HepG2 (cell line): ENCODE measurements around the gene NAT9. TPM values are rescaled to one million over a fixed set of nuclear protein-coding genes. Genes with fewer than 3 reads are reported as not detected.

Experiments
- ATAC-seq: fragments of 200-7000 bp; cut with Tn5 transposase; 3 replicates; pipeline ENCODE4 v1.9.1; 2020; ENCODE audit warnings: mild to moderate bottlenecking, moderate library complexity
- BruUV-seq: library from RNA; stranded (reverse); fragments of 400-500 nt; replicated peaks from 2 replicates; lab custom pipeline; 2021; lab: Mats Ljungman, UMichigan
- CTCF ChIA-PET: fragments of 300-600 bp; formaldehyde crosslinking; extraction: SDS; loops from one replicate; lab custom pipeline; 2021; ENCODE audit warnings: low total read pairs, inconsistent platforms, low intra/inter-chr PET ratio; lab: Yijun Ruan, JAX
- POLR2A ChIA-PET: fragments of 350-600 bp; sonication (Branson Sonifier 250); formaldehyde crosslinking; loops from one replicate; lab custom pipeline; 2020; ENCODE audit warnings: antibody characterized with exemption, inconsistent platforms; lab: Yijun Ruan, JAX
- DNase-seq: peaks from one replicate; pipeline ENCODE4 v3.0.0-alpha.2; 2015; ENCODE audit warnings: low spot score
- FAIRE-seq: peaks from 3 replicates; lab custom pipeline; 2011; peaks lifted over from hg19 to GRCh38; lab: Jason Lieb, UNC
- H2AFZ ChIP-seq: one replicate; pipeline ENCODE4 v1.6.1; 2011; ENCODE audit warnings: low read length, inconsistent platforms
- H3K27ac ChIP-seq: fragments of 300-600 bp; 3 replicates; pipeline ENCODE4 v1.8.0; 2011; ENCODE audit warnings: mixed run types, mild to moderate bottlenecking, mixed read lengths, low read length, inconsistent platforms; ENCODE audit not compliant: insufficient read depth; ENCODE audit errors: extremely low read length
- H3K27me3 ChIP-seq, 2 experiments: fragments of 200-600 bp in 1 of 2; 2 replicates in 1 of 2; 3 replicates in 1 of 2; pipeline versions ENCODE4 v1.6.0 to v1.8.0; 2011; ENCODE audit warnings: low read length in 2 of 2, mild to moderate bottlenecking in 2 of 2, moderate library complexity in 2 of 2, inconsistent platforms in 1 of 2; ENCODE audit not compliant: insufficient read depth in 2 of 2, control insufficient read depth in 1 of 2
- H3K36me3 ChIP-seq, 2 experiments: fragments of 200-600 bp in 1 of 2; replicated peaks in 1 of 2; 2 replicates in 1 of 2; 3 replicates in 1 of 2; pipeline versions ENCODE4 v1.5.1 to v1.8.0; 2011; ENCODE audit warnings: low read length in 2 of 2, inconsistent platforms in 1 of 2; ENCODE audit not compliant: insufficient read depth in 2 of 2, control insufficient read depth in 1 of 2
- H3K4me1 ChIP-seq: 2 replicates; pipeline ENCODE4 v1.5.1; 2012; ENCODE audit warnings: low read length, inconsistent platforms; ENCODE audit not compliant: insufficient read depth
- H3K4me2 ChIP-seq: 2 replicates; pipeline ENCODE4 v1.6.0; 2011; ENCODE audit warnings: low read depth, low read length, inconsistent platforms
- H3K4me3 ChIP-seq, 3 experiments: fragments of 200-600 bp in 1 of 3; sonication (generic), shearing (Covaris generic) in 1 of 3; replicated peaks in 1 of 3; 2 replicates each; pipeline ENCODE4 v1.5.1; 2011 to 2016; ENCODE audit warnings: low read length in 3 of 3, inconsistent platforms in 2 of 3, low read depth in 2 of 3, mild to moderate bottlenecking in 2 of 3, control low read depth in 1 of 3, mixed read lengths in 1 of 3; ENCODE audit not compliant: insufficient read depth in 1 of 3
- H3K79me2 ChIP-seq: one replicate; pipeline ENCODE4 v1.6.1; 2011; ENCODE audit warnings: low read length, inconsistent platforms; ENCODE audit not compliant: insufficient read depth
- H3K9ac ChIP-seq: 2 replicates; pipeline ENCODE4 v1.6.0; 2011; ENCODE audit warnings: mild to moderate bottlenecking, low read depth, low read length, inconsistent platforms; ENCODE audit not compliant: insufficient read depth
- H3K9me3 ChIP-seq: 2 replicates; pipeline ENCODE4 v1.5.1; 2012; ENCODE audit warnings: mild to moderate bottlenecking, low read length
- H4K20me1 ChIP-seq: 2 replicates; pipeline ENCODE4 v1.6.0; 2011; ENCODE audit warnings: inconsistent platforms, mild to moderate bottlenecking, low read length, moderate library complexity; ENCODE audit not compliant: insufficient read depth
- ATF7-NPFF ChIP-seq: sonication (generic); formaldehyde crosslinking; IDR thresholded peaks from 2 replicates; pipeline ENCODE4 v1.8.1; 2023; ENCODE audit warnings: mild to moderate bottlenecking, low read depth, missing genetic modification reagents, moderate library complexity
- CBX5 ChIP-seq: sonication (generic); formaldehyde crosslinking; IDR thresholded peaks from 2 replicates; pipeline ENCODE4 v1.4.0; 2020; ENCODE audit warnings: missing genetic modification reagents, borderline replicate concordance
- NFE2 ChIP-seq: sonication (generic); formaldehyde crosslinking; IDR thresholded peaks from 2 replicates; pipeline ENCODE4 v1.4.0; 2020; ENCODE audit warnings: missing genetic modification reagents
- ZNF33A ChIP-seq: sonication (generic); formaldehyde crosslinking; IDR thresholded peaks from 2 replicates; pipeline ENCODE4 v1.5.1; 2020; ENCODE audit warnings: missing genetic modification reagents, mild to moderate bottlenecking, moderate library complexity, borderline replicate concordance
- ZNF558 ChIP-seq: sonication (generic); formaldehyde crosslinking; IDR thresholded peaks from 2 replicates; pipeline ENCODE4 v1.9.0; 2022; ENCODE audit warnings: mild to moderate bottlenecking, missing genetic modification reagents, borderline replicate concordance
- ZNF776 ChIP-seq: sonication (generic); formaldehyde crosslinking; IDR thresholded peaks from 2 replicates; pipeline ENCODE4 v1.4.0; 2020; ENCODE audit warnings: mild to moderate bottlenecking, missing genetic modification reagents
- ZSCAN30 ChIP-seq: sonication (generic); formaldehyde crosslinking; IDR thresholded peaks from 2 replicates; pipeline ENCODE4 v1.5.0; 2020; ENCODE audit warnings: mild to moderate bottlenecking, missing genetic modification reagents
- WGBS: methylation state at CpG from one replicate; pipeline ENCODE4 v1.1.6; 2017; ENCODE audit warnings: low lambda C conversion rate; 5-methylcytosine and 5-hydroxymethylcytosine counted together
- in situ Hi-C: cut with HindIII; loops from 2 replicates; pipeline ENCODE4 v1.10.0; 2017; ENCODE audit warnings: low pct_unique_long_range_greater_than_20kb; ENCODE audit not compliant: extremely low pct_ligation_motif_present
- intact Hi-C: fragments of 100-400 bp; cut with micrococcal nuclease; formaldehyde crosslinking; loops from one replicate; pipeline ENCODE4 v1.10.0; 2022; ENCODE audit not compliant: unreplicated experiment
- polyA plus RNA-seq, 8 experiments: library from polyadenylated mRNA; depleted of rRNA in 3 of 8; stranded (reverse) in 7 of 8; unstranded in 1 of 8; fragments of >200 nt; fragmentation: Illumina TruSeq in 4 of 8; extraction: Trizol in 4 of 8; gene quantifications; 2 replicates each; pipeline versions ENCODE4 v1.2.1 to v1.2.3, GENCODE V29; 2011 to 2016; ENCODE audit warnings: low read depth in 4 of 8, missing spikeins in 1 of 8, mixed read lengths in 1 of 8; ENCODE audit not compliant: insufficient read depth in 1 of 8
- total RNA-seq, 5 experiments: library from RNA; depleted of rRNA; stranded (reverse); fragments of >200 nt; fragmentation: Illumina TruSeq; extraction: Trizol; gene quantifications; 2 replicates each; pipeline ENCODE4 v1.2.3, GENCODE V29; 2016; ENCODE audit warnings: low read depth in 1 of 5
- TF ChIP-seq, protein P1 (sequence below): sonication (generic); formaldehyde crosslinking; IDR thresholded peaks from 2 replicates; pipeline ENCODE4 v1.5.0; 2020; ENCODE audit warnings: missing genetic modification reagents
- TF ChIP-seq, protein P2 (sequence below): sonication (generic); formaldehyde crosslinking; IDR thresholded peaks from 2 replicates; pipeline ENCODE4 v1.5.1; 2020; ENCODE audit warnings: mild to moderate bottlenecking, missing genetic modification reagents, moderate library complexity

NAT9 gene
- total and polyA plus RNA-seq, 2 of the 13 experiments (the other 11 are each of a cell fraction or from before 2014, with no cell fraction given) = 39.7 to 44.2 TPM

DNA sequence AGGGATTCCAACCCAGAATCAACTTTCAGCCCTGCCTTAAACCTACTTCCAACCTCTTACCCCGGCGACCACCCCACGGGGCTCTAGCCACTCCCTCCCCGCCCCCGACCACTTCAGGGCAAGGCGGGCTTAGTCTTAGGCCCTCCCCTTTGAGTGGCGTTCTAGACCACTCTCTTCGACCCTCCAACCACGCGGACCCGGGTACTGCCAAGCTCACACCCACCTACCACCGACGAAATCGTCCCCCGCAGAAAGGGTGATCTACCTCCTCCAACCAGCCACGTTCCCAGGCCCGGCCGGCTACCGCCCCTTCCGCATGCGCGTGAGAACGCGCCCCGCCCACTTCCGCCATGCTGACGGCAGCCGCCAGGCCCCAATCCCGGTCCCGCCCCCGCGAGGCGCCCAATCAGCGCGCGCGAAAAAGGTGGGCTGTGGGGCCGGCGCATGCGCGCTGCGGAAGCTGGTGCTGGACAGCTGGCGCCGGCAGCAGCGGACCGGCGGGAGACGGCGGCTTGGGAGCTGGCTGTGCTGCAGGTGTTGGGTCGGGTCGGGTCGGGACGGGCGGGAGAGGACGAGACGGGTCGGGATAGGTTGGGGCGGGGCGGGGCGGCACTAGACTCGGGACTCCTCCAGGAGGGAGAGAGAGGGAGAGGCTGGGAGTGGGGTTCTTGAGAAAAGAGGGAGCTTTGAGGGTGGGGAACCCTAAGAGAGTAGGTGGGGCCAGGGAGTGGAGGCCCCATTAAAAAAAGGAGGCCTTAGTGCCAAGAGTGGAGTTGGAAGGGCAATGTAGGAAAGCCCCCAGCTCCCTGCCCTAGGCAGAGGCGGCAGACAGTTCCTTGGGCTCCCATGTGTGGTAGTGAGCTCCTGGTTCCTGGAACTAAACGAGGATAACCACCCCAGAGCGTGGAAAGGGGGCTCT is at the start of gene NAT9 (continued):
- peak; percentile 50; the same call in 1 of the 2 replicates for TF ChIP-seq ZNF558
- TF ChIP-seq ATF7-NPFF (CRISPR knock-in tag) = peak; percentile 80
- TF ChIP-seq, protein P1, sequence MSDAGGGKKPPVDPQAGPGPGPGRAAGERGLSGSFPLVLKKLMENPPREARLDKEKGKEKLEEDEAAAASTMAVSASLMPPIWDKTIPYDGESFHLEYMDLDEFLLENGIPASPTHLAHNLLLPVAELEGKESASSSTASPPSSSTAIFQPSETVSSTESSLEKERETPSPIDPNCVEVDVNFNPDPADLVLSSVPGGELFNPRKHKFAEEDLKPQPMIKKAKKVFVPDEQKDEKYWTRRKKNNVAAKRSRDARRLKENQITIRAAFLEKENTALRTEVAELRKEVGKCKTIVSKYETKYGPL (CRISPR knock-in tag) = no peak
- TF ChIP-seq NFE2 (CRISPR knock-in tag) = no peak; the same call in 1 of the 2 replicates
- no peak for TF ChIP-seq ZNF33A

DNA sequence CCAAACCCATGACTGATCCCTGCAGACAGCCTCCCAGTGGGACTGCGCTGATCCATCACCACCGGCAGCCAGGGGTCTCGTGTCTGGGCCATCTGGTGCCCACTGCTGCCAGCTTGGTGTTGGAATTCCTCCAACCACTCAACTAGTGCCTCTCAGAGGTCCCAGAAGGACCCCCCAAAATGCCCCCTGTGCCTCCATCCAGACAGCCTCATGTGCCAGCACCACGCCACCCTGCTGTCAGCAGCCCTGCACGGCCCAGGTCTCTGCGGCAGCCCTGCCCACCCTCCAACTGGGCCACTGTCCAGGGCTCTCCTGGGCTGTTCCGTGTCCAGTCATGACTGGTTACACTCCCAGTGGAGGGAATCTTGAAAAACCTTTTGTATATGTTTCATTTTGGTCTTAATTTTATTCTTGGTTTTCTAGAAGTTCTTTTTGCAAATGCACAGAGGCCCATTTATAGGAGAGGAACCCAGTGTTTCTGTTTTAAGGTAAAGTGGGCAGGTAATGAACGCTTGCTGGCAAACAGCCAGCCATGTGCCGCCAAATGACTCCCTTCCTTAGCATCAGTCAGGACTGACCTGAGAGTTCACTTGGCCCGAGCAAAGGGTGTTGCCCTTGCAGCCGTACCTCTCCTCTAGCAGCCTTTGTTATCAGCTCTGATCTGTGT is 48.9 kb upstream of the NAT9 start:
- no peaks in the 10 kb centered on the region for H3K79me2 ChIP-seq
- ChIA-PET CTCF (no interaction called here), POLR2A (no interaction called here)
- intact Hi-C loops (no loop called here), in situ Hi-C loops (no loop called here)
- H3K27me3 ChIP-seq = no peaks in the 10 kb centered on the region
- no peaks in the 10 kb centered on the region for H4K20me1 ChIP-seq
- H2AFZ ChIP-seq = no peak overlapping the region
- ATAC-seq (no peak), DNase-seq (no peak), FAIRE-seq (no peak)
- peaks cover 2 to 4% of the 10 kb centered on the region in 2 experiments; a peak in 2 of 5 replicates for H3K36me3 ChIP-seq
- 92% methylated on average over 10 of the region's 11 CpGs for WGBS
- no peak overlapping the region for H3K4me3 ChIP-seq
- no peak overlapping the region for H3K4me2 ChIP-seq
- H3K4me1 ChIP-seq = no peaks in the 10 kb centered on the region
- TF ChIP-seq ZNF776 (CRISPR knock-in tag) (no peak), ZSCAN30 (CRISPR knock-in tag) (no peak), CBX5 (CRISPR knock-in tag) (no peak)
- TF ChIP-seq, protein P2, sequence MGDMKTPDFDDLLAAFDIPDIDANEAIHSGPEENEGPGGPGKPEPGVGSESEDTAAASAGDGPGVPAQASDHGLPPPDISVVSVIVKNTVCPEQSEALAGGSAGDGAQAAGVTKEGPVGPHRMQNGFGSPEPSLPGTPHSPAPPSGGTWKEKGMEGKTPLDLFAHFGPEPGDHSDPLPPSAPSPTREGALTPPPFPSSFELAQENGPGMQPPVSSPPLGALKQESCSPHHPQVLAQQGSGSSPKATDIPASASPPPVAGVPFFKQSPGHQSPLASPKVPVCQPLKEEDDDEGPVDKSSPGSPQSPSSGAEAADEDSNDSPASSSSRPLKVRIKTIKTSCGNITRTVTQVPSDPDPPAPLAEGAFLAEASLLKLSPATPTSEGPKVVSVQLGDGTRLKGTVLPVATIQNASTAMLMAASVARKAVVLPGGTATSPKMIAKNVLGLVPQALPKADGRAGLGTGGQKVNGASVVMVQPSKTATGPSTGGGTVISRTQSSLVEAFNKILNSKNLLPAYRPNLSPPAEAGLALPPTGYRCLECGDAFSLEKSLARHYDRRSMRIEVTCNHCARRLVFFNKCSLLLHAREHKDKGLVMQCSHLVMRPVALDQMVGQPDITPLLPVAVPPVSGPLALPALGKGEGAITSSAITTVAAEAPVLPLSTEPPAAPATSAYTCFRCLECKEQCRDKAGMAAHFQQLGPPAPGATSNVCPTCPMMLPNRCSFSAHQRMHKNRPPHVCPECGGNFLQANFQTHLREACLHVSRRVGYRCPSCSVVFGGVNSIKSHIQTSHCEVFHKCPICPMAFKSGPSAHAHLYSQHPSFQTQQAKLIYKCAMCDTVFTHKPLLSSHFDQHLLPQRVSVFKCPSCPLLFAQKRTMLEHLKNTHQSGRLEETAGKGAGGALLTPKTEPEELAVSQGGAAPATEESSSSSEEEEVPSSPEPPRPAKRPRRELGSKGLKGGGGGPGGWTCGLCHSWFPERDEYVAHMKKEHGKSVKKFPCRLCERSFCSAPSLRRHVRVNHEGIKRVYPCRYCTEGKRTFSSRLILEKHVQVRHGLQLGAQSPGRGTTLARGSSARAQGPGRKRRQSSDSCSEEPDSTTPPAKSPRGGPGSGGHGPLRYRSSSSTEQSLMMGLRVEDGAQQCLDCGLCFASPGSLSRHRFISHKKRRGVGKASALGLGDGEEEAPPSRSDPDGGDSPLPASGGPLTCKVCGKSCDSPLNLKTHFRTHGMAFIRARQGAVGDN (CRISPR knock-in tag) = no peak
- no peaks in the 10 kb centered on the region for H3K9me3 ChIP-seq
- BruUV-seq = no TSS peak
- no peak overlapping the region for H3K27ac ChIP-seq
- H3K9ac ChIP-seq = no peak overlapping the region
